Stimulated activated CD8-positive, alpha-beta memory T cell treated with anti-CD3 and anti-CD28 coated beads, Interleukin-15, amount 100 ng/mL, for 48 hours (primary cell): ENCODE results near the gene EVI5L.
"Not testable (repeated sequence)": the region's sequence is repeated elsewhere in the genome, so short reads cannot be mapped to it uniquely, and the experiment has no call there.

Experiments used
- DNase-seq, 2 donors: peaks; one replicate each; pipeline ENCODE4 v3.0.0-alpha.2; 2020; ENCODE audit warnings: low read depth in 2 of 2

EVI5L gene

GRCh38 chr19:7816040-7816439 is 14.0 kb upstream of the EVI5L start:
- DNase-seq = not testable (repeated sequence)

- DNase-seq = no peak
Observed at GRCh38 chr19:7817801-7818200, 12.2 kb upstream of the EVI5L start.

GRCh38 chr19:7818806-7819205 is 11.2 kb upstream of the EVI5L start:
- no peak for DNase-seq

- no peak for DNase-seq
Observed at GRCh38 chr19:7819337-7819736, 10.7 kb upstream of the EVI5L start.

GRCh38 chr19:7820588-7820987 is 9.4 kb upstream of the EVI5L start:
- DNase-seq = no peak

GRCh38 chr19:7822910-7823515 is 7.0 kb upstream of the EVI5L start:
- DNase-seq = no peak

- no peak for DNase-seq
Observed at GRCh38 chr19:7823686-7824301, 6.2 kb upstream of the EVI5L start.

- no peak for DNase-seq
Observed at GRCh38 chr19:7829166-7829520, 875 bp upstream of the EVI5L start.

GRCh38 chr19:7830272-7830771 is 304 bp downstream of the EVI5L start:
- no peak for DNase-seq

- DNase-seq = no peak
Observed at GRCh38 chr19:7830823-7831222, 805 bp downstream of the EVI5L start.

- DNase-seq = no peak
Observed at GRCh38 chr19:7831452-7831851, 1.4 kb downstream of the EVI5L start.

GRCh38 chr19:7832009-7832408 is 2.0 kb downstream of the EVI5L start:
- no peak for DNase-seq

GRCh38 chr19:7832781-7833180 is 2.8 kb downstream of the EVI5L start:
- DNase-seq = no peak

- no peak for DNase-seq
Observed at GRCh38 chr19:7833225-7834099, 3.4 kb downstream of the EVI5L start.

- DNase-seq = no peak
Observed at GRCh38 chr19:7839476-7839875, 9.5 kb downstream of the EVI5L start.

- no peak for DNase-seq
Observed at GRCh38 chr19:7840629-7841028, 10.6 kb downstream of the EVI5L start.

- DNase-seq = no peak
Observed at GRCh38 chr19:7841751-7842660, 12.0 kb downstream of the EVI5L start.

- DNase-seq = no peak
Observed at GRCh38 chr19:7842661-7843294, 12.8 kb downstream of the EVI5L start.

GRCh38 chr19:7843521-7843920 is 13.5 kb downstream of the EVI5L start:
- no peak for DNase-seq

GRCh38 chr19:7844405-7844804 is 14.4 kb downstream of the EVI5L start:
- no peak for DNase-seq

- no peak for DNase-seq
Observed at GRCh38 chr19:7844951-7845350, 14.9 kb downstream of the EVI5L start.
